ENCODE data around the gene MYH4.

GRCh38 chr17:10439816-10440215 is 29.5 kb downstream of the MYH4 start:
- TF ChIP-seq GATA2 (IDR thresholded peaks at IDR 0.05; ENCODE audit: low read depth, low read length) (no peak), GATA3 (IDR thresholded peaks at IDR 0.05; ENCODE audit: low read depth, low read length) (no peak)
